Skeletal muscle cell (primary cell): ENCODE measurements around the gene RAD52.

Source experiments
- DNase-seq: peaks from one replicate; pipeline ENCODE4 v3.0.0-alpha.2; 2010; ENCODE audit warnings: low read depth
- H3K4me3 ChIP-seq: 2 replicates; pipeline ENCODE4 v1.5.1; 2011; ENCODE audit warnings: low read depth, mild to moderate bottlenecking, control low read depth, low read length, moderate library complexity

Gene RAD52

DNA sequence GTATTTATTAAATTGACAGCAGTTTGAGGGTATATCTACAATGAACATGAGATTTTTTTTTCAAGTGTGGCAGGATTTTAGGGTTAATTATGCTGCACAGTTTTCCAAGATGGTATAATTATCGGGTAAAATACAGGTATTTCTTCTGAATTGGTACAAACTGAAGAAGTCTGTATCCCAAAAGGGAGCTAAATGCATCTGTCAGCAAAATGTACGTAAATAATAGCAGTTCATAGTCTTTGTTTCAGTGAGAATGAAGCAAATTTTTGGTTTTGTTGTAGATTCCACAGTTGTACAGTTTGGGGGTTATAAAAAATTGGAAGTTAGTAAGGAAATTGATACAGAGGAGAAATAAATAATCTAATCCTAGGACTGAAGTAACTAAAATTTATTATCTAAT lies 63.3 kb downstream of the RAD52 start:
- no peak for DNase-seq
- no peak overlapping the region for H3K4me3 ChIP-seq

DNA sequence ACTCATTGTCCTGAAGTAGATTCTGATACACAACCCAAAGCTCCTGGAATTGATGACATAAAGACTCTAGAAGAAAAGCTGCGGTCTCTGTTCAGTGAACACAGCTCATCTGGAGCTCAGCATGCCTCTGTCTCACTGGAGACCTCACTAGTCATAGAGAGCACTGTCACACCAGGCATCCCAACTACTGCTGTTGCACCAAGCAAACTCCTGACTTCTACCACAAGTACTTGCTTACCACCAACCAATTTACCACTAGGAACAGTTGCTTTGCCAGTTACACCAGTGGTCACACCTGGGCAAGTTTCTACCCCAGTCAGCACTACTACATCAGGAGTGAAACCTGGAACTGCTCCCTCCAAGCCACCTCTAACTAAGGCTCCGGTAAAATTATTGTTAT lies 63.8 kb downstream of the RAD52 start:
- no peak for DNase-seq
- H3K4me3 ChIP-seq: no peak overlapping the region

DNA sequence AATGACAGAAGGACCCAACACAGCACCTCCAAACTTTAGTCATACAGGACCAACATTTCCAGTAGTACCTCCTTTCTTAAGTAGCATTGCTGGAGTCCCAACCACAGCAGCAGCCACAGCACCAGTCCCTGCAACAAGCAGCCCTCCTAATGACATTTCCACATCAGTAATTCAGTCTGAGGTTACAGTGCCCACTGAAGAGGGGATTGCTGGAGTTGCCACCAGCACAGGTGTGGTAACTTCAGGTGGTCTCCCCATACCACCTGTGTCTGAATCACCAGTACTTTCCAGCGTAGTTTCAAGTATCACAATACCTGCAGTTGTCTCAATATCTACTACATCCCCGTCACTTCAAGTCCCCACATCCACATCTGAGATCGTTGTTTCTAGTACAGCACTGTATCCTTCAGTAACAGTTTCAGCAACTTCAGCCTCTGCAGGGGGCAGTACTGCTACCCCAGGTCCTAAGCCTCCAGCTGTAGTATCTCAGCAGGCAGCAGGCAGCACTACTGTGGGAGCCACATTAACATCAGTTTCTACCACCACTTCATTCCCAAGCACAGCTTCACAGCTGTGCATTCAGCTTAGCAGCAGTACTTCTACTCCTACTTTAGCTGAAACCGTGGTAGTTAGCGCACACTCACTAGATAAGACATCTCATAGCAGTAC lies 64.6 kb downstream of the RAD52 start:
- H3K4me3 ChIP-seq: no peak overlapping the region
- DNase-seq: no peak

DNA sequence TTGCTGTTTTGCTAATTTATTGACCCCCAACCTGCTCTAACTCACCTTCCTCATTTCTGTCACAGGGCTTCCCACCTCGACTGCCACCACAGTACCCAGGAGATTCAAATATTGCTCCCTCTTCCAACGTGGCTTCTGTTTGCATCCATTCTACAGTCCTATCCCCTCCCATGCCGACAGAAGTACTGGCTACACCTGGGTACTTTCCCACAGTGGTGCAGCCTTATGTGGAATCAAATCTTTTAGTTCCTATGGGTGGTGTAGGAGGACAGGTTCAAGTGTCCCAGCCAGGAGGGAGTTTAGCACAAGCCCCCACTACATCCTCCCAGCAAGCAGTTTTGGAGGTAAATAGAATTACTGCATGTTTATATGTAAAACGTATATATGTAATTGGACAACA lies 68.8 kb downstream of the RAD52 start:
- DNase-seq: no peak
- no peak overlapping the region for H3K4me3 ChIP-seq

DNA sequence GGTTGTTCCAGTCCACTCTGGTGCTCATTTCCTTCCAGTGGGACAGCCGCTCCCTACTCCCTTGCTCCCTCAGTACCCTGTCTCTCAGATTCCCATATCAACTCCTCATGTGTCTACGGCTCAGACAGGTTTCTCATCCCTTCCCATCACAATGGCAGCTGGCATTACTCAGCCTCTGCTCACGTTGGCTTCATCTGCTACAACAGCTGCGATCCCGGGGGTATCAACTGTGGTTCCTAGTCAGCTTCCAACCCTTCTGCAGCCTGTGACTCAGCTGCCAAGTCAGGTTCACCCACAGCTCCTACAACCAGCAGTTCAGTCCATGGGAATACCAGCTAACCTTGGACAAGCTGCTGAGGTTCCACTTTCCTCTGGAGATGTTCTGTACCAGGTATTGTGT lies 69.9 kb downstream of the RAD52 start:
- DNase-seq: peak; percentile 87
- H3K4me3 ChIP-seq: no peak overlapping the region

DNA sequence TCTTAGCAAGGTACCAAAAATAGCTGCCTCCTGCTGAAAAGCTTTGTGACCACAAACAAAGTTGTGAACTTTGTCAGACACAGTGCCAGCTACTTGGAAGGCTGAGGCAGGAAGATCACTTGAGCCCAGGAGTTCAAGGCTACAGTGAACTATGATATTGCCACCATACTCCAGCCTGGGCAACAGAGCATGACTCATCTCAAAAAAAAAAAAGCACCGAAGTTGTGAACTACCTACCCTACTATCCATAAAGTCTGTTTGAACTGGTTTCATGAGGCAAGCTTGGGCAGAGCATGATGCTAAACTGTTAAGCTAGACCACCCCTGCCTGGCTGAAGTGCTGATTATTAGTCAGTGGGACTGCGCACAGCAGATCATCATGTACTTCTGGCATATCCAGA lies 75.5 kb downstream of the RAD52 start:
- no peak for DNase-seq
- no peak overlapping the region for H3K4me3 ChIP-seq

DNA sequence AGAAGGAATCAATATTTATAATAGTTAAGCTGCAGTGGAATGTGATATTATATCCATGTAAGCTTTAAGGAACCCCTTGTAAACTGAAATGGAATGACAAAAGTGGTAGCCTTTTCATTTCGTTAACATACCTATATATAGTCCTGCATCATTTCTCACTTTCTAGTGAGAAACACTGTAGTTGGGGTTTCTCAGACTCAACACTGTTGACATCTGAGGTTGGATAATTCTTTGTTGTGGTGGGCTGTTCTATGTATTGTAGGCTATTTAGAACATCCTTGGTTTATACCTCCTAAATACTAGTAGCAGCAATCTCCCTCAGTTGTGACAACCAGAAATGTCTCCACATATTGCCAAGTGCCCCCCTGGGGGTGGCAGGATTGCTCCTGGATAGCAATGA lies 79.1 kb downstream of the RAD52 start:
- DNase-seq: no peak
- H3K4me3 ChIP-seq: no peak overlapping the region

DNA sequence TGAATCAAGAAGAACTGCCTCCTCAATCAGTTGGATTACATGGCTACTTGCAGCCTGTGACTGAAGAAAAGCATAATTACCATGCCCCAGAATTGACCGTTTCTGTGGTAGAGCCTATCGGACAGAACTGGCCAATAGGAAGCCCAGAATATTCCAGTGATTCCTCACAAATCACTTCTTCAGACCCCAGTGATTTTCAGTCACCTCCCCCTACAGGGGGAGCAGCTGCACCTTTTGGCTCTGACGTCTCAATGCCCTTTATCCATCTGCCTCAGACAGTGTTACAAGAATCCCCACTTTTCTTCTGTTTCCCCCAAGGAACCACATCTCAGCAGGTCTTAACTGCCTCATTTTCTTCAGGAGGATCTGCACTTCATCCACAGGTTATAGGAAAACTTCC lies 80.8 kb downstream of the RAD52 start:
- H3K4me3 ChIP-seq: no peak overlapping the region
- DNase-seq: no peak

DNA sequence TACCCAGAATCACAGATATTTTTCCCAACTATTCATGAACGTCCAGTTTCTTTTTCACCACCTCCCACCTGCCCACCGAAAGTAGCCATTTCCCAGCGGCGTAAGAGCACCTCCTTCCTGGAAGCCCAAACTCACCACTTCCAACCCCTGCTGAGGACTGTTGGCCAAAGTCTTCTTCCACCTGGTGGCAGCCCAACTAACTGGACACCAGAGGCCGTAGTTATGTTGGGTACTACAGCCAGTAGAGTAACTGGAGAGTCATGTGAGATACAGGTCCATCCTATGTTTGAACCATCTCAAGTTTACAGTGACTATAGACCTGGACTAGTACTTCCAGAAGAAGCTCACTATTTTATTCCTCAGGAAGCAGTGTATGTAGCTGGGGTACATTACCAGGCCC lies 81.6 kb downstream of the RAD52 start:
- DNase-seq: no peak
- no peak overlapping the region for H3K4me3 ChIP-seq

DNA sequence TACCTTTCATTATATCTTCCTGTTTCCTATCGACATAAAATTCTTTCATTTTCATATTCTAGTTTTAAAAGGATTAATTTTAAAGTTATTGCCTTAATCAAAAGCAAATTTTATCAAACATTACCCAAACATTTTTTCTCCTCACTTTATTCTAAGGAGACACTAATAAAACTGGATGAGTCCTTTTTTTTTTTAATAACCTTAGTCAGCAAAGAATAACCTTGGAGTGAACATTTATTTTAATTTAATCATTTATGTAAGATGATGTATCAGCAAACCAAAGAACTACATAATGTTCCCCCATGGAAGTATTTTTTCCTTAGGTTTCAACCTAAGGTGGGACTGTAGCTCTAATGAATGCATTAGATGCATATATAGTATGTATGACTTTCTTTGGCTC lies 83.9 kb downstream of the RAD52 start:
- no peak for DNase-seq
- no peak overlapping the region for H3K4me3 ChIP-seq

DNA sequence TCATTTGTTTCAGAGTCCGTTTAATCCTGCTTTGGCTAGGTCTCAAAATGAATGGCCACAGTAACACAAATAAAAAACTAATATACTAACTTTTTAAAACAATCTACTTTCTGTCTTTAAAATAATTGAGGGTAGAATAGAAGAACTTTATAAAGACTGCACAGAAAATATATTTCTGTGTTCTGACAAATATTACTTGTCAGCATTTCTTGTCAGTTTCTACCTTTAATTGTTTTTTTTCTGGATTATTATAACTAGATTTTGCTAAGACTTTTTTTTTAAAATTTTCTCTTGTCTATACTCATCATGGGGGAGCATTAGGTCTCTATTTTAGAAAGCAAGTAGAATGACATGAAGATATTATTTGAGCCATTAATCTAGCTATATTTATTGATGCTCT lies 86.2 kb downstream of the RAD52 start:
- no peak overlapping the region for H3K4me3 ChIP-seq
- no peak for DNase-seq

DNA sequence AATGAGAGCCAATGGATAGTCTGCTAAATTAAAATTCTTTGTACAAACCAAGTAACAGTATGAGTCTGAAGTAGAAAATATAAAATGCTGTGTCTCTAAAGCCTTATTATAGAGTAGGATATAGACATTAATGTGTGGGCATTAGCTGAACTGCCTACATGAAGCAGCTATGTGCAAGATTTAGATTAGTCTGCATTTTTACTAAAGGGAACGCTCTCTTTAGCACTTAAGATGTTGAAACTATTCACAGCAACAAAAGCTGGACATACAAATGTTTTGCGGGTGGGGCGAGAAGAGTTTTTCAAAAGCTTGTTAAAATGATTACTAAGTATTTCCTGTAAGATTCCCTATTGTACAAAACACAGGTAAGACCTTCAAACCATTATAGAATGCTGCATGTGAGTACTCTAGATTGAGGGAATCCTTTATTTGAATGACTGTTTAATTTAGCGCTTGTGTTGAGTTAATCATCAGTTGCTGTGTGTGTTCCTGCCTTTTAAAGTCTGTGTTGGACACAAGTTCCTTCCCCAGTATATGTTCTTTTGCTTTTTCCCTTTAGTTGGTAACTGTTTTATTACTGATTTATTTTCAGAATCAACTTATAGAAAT lies 87.1 kb downstream of the RAD52 start:
- no peak for DNase-seq
- no peak overlapping the region for H3K4me3 ChIP-seq
